ENCODE measurements around the gene GNL1.

GNL1 gene

GRCh38 chr6:30570263-30570662 lies 14.0 kb upstream of the GNL1 start:
- no peak for DNase-seq (ENCODE audit: low read depth)

DNA sequence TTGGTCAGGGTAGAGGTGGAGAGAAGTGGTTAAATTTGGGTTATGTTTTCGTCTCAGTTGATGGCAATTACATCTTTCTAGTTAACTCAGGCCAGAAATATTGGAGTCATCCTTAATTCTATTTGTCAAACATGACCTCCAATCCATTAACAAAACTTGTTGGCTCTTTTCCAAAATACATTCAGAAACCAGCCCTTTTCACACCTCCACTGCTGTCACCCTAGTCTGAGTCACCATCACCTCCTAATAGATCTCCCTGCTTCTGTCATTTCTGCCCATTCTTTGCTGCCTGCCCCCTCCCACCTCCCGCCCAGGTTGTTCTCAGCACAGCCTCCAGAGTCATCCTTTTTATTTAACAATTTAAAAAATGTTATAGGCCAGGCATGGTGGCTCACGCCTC lies 12.0 kb upstream of the GNL1 start:
- DNase-seq (ENCODE audit: low read depth): no peak

- no peak for DNase-seq (ENCODE audit: low read depth)
Observed at GRCh38 chr6:30565772-30566171, 9.5 kb upstream of the GNL1 start.

DNA sequence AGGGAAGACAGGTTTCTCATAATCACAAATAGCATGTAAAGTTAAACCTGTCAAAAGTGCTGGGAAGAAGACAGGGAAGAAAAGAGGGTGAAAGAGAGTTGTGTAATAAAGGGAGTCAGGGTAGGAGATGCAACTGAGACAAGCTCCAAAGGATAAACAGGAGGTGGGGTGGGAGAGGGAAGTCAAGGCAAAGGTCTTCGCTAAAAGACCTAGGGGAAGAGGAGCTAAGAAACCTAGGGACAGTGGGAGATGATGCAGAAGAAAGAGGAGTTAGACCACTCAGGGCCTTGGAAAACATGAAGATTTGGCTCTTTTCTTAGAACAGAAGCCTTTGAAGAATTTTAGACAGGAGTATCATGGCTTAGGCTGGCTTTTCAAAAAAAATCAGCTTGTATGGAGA lies 7.8 kb upstream of the GNL1 start:
- DNase-seq (ENCODE audit: low read depth): no peak

DNA sequence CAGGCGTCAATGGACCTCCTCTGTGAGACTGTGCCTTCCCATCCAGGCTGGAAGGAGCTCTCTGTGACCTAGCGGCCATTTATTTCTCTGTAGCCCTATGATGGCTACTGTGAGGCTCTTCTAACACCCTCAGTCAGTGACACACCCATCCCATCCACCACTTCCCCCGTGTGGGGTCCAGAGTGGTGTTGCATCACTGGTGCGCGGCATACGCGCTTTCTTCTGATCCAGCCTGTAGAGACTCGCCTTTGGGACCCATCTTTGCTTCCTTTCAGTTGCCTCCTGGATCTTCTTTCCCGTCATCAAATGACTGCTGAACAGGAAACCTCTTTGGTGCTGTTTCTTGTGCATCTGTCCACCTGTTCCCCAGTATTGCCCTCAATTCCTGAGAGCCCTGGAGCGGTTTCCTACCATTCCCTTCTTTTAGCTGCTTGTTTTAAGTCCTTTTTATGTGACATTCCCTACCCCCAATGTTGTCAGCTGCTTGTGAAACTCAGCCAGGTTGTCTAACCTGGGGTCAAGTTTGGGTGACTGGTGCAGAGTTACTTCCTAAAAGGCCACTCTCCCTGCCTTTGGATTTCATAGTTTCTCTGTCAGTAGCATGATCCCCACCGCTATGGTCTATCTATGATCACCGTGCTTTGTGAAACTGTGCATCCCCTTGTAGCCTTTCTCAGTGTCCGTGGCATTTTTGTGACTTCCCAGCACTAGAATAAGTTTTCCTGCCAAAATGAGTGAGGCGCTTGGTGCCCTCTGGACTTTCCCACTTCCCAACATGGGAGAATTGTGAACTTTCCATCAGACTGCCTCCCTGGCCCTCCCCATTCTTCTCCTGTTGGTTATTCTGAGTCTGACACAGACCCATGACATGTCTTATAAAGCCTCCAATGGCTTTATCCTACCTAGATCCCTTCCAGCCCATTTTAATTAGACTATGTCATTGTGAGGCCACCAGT lies 6.5 kb upstream of the GNL1 start:
- DNase-seq (ENCODE audit: low read depth): no peak

DNA sequence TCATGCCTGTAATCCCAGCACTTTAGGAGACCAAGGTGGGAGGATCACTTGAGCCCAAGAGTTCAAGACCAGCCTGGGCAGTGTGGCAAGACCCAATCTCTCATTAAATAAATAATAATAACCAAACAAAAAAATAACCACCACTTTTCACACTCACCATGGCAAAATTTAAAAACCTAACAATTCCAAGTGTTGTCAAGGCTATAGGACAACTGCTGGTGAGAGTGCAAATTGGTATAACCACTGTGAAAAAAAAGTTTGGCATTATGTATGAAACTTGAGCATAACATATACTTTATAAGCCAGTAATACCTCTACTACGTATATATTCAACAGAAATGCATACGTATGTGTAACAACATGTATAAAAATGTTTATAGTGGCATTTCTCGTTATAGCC lies 4.6 kb upstream of the GNL1 start:
- DNase-seq (ENCODE audit: low read depth): no peak

DNA sequence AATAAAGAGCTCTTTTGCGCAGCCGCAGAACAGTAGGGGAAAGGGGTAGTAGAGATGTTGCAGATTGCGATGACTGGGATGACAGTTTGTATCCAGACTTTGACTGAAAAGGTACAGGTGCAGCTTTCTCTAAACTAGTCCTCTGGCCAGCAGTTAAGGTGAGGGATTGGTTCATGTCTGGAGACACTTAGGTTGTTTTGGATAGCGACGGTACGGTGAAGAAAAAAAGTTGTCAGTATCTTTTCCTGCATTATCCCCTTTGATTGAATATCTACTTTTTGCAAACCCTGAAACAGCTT lies 1.3 kb upstream of the GNL1 start:
- DNase-seq (ENCODE audit: low read depth): no peak

DNA sequence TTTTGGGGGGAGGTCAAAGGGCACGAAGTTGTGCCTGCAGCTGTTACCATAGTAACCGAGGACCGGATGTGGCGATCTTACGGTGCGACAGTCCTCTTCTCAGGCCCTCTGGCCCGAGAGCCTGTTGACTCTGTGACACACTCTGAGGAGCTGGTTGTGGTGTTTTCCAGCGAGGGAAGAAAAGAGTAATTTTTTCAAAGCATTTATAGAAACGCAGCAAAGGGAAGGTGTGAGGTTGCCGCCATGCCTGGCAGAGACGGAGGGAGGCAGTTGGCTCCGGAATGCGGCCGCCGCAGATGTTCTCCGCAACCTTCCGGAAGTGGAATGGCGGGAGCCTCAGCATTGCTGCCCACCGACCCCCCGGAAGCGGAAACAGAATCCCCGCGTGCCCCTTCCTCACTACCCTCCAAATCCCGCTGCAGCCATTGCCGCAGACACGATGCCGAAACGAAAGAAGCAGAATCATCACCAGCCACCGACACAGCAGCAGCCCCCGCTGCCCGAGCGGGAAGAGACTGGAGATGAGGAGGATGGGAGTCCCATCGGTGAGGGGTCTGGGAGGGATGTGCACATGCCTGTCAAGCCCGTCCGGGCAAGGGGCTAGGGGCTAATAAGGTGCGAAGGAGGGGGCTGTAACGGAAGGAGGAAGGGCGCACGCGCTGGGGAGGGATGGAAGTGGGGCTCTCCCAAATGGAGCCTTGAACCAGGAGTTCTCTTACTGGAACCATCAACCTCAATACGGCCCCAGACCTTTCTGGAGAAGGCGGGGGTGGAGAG lies 805 bp upstream of the GNL1 start, which contains the start of gene PRR3:
PRR3 (plus strand) TSS at position 390 of the 777 bp plus-strand sequence; CDS start at position 440, 50 bp downstream.
- peak; percentile 77 for DNase-seq (ENCODE audit: low read depth)

DNA sequence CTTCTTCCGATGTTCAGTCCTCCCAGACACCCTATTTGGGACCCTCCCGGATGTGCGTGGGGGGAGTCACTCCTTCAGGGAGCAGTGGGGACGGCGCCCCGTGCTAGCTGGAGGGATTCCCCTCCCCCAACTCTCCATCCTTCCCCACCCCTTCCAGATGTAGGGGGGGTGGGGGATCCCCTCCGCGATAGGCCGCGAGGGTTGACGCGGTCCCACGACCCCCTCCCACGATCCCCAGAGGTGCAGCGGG lies 548 bp downstream of the GNL1 start:
- DNase-seq (ENCODE audit: low read depth): no peak

DNA sequence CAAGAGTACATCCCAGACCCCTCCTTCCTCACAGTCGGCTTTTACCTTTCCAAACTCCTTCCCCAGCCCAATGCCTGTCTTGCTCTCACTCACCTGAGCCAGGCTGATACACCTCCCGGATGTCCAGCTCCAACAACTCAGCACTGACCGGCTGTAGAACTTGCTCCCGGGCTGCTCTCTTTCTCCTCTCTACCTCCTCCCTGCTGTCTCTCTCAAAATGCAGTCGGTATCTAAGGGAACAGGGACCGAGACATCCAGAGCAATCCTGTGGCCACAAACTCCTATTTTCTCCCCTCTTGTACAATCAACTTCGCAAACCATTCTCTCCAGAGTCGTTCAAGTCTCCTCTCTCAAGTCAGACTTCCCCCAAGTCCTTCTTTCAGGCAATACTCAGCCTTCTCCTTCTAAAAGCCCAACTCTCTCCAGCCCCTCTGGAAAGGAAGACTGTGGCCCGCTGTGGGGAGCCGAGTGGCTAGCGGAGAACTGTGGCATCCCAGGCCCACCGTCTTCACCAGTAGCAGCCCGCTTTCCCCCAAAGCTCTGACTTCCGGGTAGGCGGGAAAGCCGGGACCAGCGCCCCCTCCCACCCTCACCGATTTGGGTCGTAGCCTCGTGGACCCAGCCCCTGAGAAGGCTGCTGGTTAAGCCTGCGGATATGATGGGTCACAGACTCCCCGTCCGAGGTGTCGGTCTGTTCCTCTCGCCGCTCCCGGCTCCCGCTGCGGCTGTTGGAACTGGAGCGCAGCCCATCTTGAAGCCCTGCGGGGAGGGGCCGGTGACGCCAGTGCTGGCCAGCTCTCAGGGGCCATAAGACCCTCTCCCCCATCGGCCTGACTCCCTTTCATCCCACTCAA lies 1.1 kb downstream of the GNL1 start:
- no peak for DNase-seq (ENCODE audit: low read depth)

GRCh38 chr6:30554404-30554803 lies 1.9 kb downstream of the GNL1 start:
- DNase-seq (ENCODE audit: low read depth): no peak

DNA sequence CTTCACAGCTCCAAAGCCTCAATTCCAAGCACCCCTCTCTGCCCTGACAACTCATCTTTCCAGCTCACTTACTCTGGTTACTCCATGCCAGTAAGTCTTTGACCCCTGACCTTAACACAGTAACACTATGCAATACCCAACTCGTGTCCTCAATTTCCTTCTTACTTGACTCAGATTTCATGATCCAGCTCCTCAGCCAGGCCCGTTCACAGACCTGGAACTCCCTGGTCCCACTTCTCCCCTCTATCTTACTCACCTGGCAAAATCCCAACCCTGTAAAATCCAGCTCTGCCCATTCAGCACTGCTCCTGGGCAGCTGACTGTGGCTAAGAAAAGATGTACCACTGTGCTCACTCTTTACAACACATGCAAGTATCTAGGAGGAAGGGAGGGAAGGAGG lies 7.9 kb downstream of the GNL1 start:
- no peak for DNase-seq (ENCODE audit: low read depth)

- DNase-seq (ENCODE audit: low read depth): no peak
Observed at GRCh38 chr6:30547454-30547853, 8.8 kb downstream of the GNL1 start.

- DNase-seq (ENCODE audit: low read depth): no peak
Observed at GRCh38 chr6:30544666-30545272, 11.5 kb downstream of the GNL1 start.

DNA sequence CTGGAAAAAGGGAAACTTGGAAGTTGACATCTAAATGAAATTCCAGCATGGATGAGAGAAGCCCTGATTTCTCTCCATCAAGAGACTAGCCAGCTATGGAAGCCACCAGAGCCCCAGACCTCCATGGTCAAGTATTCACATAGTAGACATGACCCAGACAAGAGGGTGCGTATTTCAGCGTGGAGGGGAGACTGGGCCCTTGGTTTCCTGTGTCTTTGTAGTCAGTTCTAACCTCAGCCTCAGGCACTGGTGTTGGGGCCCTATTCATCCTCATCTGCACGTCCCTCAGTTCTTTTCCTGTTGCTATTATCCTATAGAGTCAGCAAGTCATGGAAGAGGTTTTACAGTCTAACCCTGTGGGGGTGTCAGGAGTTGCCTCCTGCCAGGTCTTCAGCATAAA lies 12.5 kb downstream of the GNL1 start:
- no peak for DNase-seq (ENCODE audit: low read depth)

GRCh38 chr6:30542915-30543314 lies 13.4 kb downstream of the GNL1 start:
- DNase-seq (ENCODE audit: low read depth): no peak

GRCh38 chr6:30542404-30542725 lies 13.9 kb downstream of the GNL1 start:
- DNase-seq (ENCODE audit: low read depth): no peak

GRCh38 chr6:30541515-30542403 lies 14.5 kb downstream of the GNL1 start:
- peak; percentile 74 for DNase-seq (ENCODE audit: low read depth)

DNA sequence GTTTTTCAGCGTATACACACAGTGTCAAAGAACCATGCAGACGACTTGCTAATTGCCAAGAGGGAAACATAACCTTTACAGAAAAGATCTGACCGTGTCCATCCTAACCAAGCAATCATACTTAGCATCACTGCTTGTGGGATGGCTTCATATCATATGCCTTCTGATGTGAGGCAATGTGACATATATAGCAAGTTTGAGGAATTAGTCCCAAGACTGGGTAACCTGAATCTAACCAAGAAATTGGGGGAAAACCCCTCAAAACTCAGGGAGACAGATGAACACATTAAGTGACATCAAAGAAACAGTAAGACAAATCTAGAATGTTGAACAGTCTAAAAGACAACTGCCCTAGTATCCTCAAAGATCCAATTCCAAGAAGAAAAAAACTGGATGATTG lies 18.4 kb downstream of the GNL1 start:
- no peak for DNase-seq (ENCODE audit: low read depth)

DNA sequence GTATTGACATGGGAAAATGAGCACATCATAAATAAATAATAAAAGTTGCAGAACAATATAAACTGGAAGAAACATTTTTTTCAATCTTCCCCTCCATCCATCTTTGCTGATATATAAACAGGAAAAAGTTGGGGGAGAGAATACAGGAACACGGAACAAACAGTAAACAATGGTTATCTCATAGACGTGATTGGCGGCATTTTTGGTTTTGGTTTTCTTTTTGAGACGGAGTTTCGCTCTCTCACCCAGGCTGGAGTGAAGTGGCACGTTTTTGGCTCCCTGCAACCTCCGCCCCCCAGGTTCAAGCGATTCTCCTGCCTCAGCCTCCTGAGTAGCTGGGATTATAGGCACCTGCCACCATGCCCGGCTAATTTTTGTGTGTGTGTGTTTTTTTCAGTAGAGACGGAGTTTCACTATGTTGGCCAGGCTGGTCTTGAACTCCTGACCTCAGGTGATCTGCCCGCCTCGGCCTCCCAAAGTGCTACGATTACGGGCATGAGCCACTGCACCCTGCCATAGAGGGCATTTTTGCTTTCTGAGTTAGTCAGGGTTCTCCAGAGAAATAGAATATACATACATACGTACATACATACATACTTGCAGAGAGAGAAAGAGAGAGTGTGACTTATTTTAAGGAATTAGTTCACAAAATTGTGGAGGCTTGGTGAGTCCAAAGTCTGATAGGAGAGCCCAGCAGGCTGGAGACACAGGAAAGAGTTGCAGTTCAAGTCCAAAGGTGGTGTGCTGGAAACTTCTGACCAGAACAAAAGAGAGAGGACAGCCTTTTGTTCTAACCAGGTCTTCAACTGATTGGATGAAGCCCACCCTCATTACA lies 22.6 kb downstream of the GNL1 start:
- DNase-seq (ENCODE audit: low read depth): no peak

DNA sequence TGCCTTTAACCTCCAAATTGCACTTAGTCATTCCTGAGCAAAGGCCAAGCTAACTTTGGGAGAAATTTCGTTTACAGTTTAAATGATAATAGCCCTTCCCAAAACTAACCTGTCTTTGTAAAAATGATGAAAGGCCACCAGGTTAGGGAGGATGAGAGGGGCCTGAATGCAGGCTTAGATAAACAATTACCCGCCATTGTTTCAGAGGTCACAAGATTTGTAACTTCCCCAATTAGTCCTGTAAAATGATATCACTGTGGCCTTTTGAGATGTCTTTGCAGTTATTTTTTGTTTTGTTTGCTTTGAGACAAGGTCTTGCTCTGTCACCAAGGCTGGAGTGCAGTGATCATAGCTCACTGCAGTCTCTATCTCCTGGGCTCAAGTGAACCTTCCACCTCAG lies 26.3 kb downstream of the GNL1 start:
- no peak for DNase-seq (ENCODE audit: low read depth)
